HepG2 (cell line): ENCODE data around the gene RABL6. TPM values are rescaled to one million over a fixed set of nuclear protein-coding genes. Genes with fewer than 3 reads are reported as not detected.

Experiments used
- CSRNP1 ChIP-seq: sonication (generic); formaldehyde crosslinking; IDR thresholded peaks from 2 replicates; pipeline ENCODE4 v1.8.1; 2023; ENCODE audit warnings: mild to moderate bottlenecking, missing genetic modification reagents
- IRF1 ChIP-seq: sonication (generic); formaldehyde crosslinking; IDR thresholded peaks from 2 replicates; pipeline ENCODE4 v1.4.0; 2020; ENCODE audit warnings: low read depth, mild to moderate bottlenecking, missing genetic modification reagents
- MXD4 ChIP-seq: IDR thresholded peaks from 2 replicates; pipeline ENCODE4 v1.6.1; 2016; ENCODE audit warnings: mild to moderate bottlenecking, missing biosample characterization, missing genetic modification reagents
- NFE2L2 ChIP-seq: fragments of 150-350 bp; IDR thresholded peaks from 2 replicates; pipeline ENCODE4 v1.6.1; 2014; ENCODE audit warnings: low read length
- RXRB ChIP-seq: IDR thresholded peaks from 2 replicates; pipeline ENCODE4 v1.6.1; 2016; ENCODE audit warnings: borderline replicate concordance, missing genetic modification reagents, missing compliant biosample characterization
- SALL1 ChIP-seq: sonication (generic); formaldehyde crosslinking; IDR thresholded peaks from 2 replicates; pipeline ENCODE4 v1.8.0; 2022; ENCODE audit warnings: mild to moderate bottlenecking, missing genetic modification reagents
- TOPORS ChIP-seq: sonication (generic); formaldehyde crosslinking; IDR thresholded peaks from 2 replicates; pipeline ENCODE4 v1.8.0; 2023; ENCODE audit warnings: mild to moderate bottlenecking, missing genetic modification reagents
- USF2 ChIP-seq, 2 experiments: sonication (generic) in 1 of 2; formaldehyde crosslinking in 1 of 2; IDR thresholded peaks; 2 replicates each; pipeline versions ENCODE4 v1.5.1 to v1.6.1; 2011 to 2020; ENCODE audit warnings: borderline replicate concordance in 1 of 2, low read depth in 1 of 2, low read length in 1 of 2, mild to moderate bottlenecking in 1 of 2, missing genetic modification reagents in 1 of 2, moderate library complexity in 1 of 2
- YEATS4 ChIP-seq: sonication (generic); formaldehyde crosslinking; IDR thresholded peaks from 2 replicates; pipeline ENCODE4 v1.4.0; 2020; ENCODE audit warnings: missing genetic modification reagents, borderline replicate concordance
- ZFP1 ChIP-seq: IDR thresholded peaks from 2 replicates; pipeline ENCODE4 v1.6.1; 2016
- ZNF329 ChIP-seq: sonication (generic); formaldehyde crosslinking; IDR thresholded peaks from 2 replicates; pipeline ENCODE4 v1.9.0; 2021; ENCODE audit warnings: low read depth, mild to moderate bottlenecking, missing genetic modification reagents
- ZNF609 ChIP-seq: sonication (generic); formaldehyde crosslinking; IDR thresholded peaks from 2 replicates; pipeline ENCODE4 v1.4.0; 2020; ENCODE audit warnings: mild to moderate bottlenecking, missing genetic modification reagents, borderline replicate concordance
- ZNF670 ChIP-seq: sonication (generic); formaldehyde crosslinking; IDR thresholded peaks from 2 replicates; pipeline ENCODE4 v1.8.0; 2022; ENCODE audit warnings: mild to moderate bottlenecking, missing genetic modification reagents, borderline replicate concordance
- ZNF703 ChIP-seq: sonication (generic); formaldehyde crosslinking; IDR thresholded peaks from 2 replicates; pipeline ENCODE4 v1.5.1; 2020; ENCODE audit warnings: missing genetic modification reagents, mild to moderate bottlenecking, moderate library complexity, borderline replicate concordance
- ZNF709 ChIP-seq: sonication (generic); formaldehyde crosslinking; IDR thresholded peaks from 2 replicates; pipeline ENCODE4 v1.5.0; 2020; ENCODE audit warnings: mild to moderate bottlenecking, missing genetic modification reagents
- polyA plus RNA-seq, 8 experiments: library from polyadenylated mRNA; depleted of rRNA in 3 of 8; stranded (reverse) in 7 of 8; unstranded in 1 of 8; fragments of >200 nt; fragmentation: Illumina TruSeq in 4 of 8; extraction: Trizol in 4 of 8; gene quantifications; 2 replicates each; pipeline versions ENCODE4 v1.2.1 to v1.2.3, GENCODE V29; 2011 to 2016; ENCODE audit warnings: low read depth in 4 of 8, missing spikeins in 1 of 8, mixed read lengths in 1 of 8; ENCODE audit not compliant: insufficient read depth in 1 of 8
- total RNA-seq, 5 experiments: library from RNA; depleted of rRNA; stranded (reverse); fragments of >200 nt; fragmentation: Illumina TruSeq; extraction: Trizol; gene quantifications; 2 replicates each; pipeline ENCODE4 v1.2.3, GENCODE V29; 2016; ENCODE audit warnings: low read depth in 1 of 5

Gene RABL6
- total and polyA plus RNA-seq, 2 of the 13 experiments (the other 11 are each of a cell fraction or from before 2014, with no cell fraction given) = 81.5 to 125 TPM

DNA sequence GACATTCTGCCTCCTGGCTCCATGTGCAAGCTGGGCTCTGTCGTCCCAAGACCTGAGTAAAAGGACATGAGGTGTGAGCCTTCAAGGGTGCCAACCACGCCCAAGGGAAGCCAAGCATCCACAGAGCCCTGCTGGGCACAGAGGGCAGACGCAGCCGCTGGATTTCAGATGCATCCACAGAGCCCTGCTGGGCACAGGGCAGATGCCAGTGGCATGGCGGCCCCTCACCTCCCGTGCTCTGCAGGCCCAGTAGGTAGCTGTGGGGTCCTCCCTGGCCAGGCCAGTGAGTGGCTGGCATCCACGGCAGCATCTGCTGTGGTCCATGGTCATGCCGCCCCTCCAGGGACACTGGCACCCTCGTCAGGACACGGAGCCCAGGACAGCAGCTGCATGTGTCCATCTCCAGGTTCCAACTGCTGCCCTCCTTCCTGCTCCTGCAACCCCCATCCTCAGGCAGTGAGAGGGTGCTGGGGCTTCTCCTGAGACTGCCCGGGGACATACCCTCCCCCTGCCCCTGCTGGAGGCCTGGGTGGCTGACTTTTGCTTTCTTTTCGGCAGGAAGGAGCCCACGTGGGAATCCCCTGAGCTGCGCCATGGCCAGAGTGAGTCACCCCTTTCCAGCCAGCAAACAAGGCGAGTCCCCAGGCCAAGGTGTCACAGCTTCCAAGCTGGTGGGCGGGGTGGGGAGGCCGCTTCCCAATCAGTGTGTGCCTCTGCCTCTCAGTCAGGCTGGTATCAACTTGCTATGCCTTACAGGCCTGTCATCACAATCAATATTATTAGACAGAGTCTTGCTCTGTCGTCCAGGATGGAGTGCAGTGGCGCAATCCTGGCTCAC lies 74.6 kb downstream of the RABL6 start (continued):
- TF ChIP-seq ZNF609 (CRISPR knock-in tag) = 0 out of 2 replicates have a peak, but pooled peaks have one; percentile 57
- peak; percentile 92; the same call in 1 of the 2 replicates for TF ChIP-seq IRF1 (CRISPR knock-in tag)
- peak; percentile 70; the same call in 1 of the 2 replicates for TF ChIP-seq YEATS4
- TF ChIP-seq ZNF670 = peak; percentile 96
- TF ChIP-seq ZNF709 (CRISPR knock-in tag) = no peak
- TF ChIP-seq CSRNP1 (CRISPR knock-in tag) = no peak
- peak; percentile 96 for TF ChIP-seq MXD4 (CRISPR knock-in tag)
- peak; percentile 84 for TF ChIP-seq RXRB
- no peak for TF ChIP-seq NFE2L2
- peak; percentile 88 for TF ChIP-seq SALL1 (CRISPR knock-in tag)
- 0 out of 2 replicates have a peak, but pooled peaks have one; percentile 48 for TF ChIP-seq TOPORS (CRISPR knock-in tag)
- 0 out of 2 replicates have a peak, but pooled peaks have one; percentile 56 for TF ChIP-seq ZNF329
- TF ChIP-seq ZFP1 (CRISPR knock-in tag) = peak; percentile 39; the same call in 1 of the 2 replicates
- 0 out of 2 replicates have a peak, but pooled peaks have one; percentile 34 for TF ChIP-seq USF2 (IDR thresholded peaks at IDR 0.05; ENCODE audit: low read depth, low read length)
- TF ChIP-seq USF2 (CRISPR knock-in tag; IDR thresholded peaks at IDR 0.05; ENCODE audit: borderline replicate concordance) = no peak
- TF ChIP-seq ZNF703 (CRISPR knock-in tag) = no peak
